ENCODE results near the gene SOHLH1.

The SOHLH1 gene

GRCh38 chr9:135695036-135695435, 4.2 kb downstream of the SOHLH1 start:
- no peaks in the 10 kb centered on the region for H3K79me2 ChIP-seq (ENCODE audit: insufficient read depth, low read length)

GRCh38 chr9:135694414-135694813, 4.9 kb downstream of the SOHLH1 start:
- Histone ChIP-seq H3K27me3 (ENCODE audit: insufficient read depth, low read length) (no peaks in the 10 kb centered on the region), H3K9me2 (ENCODE audit: low read depth, low read length) (no peaks in the 10 kb centered on the region), H4K20me1 (ENCODE audit: insufficient read depth, low read length) (no peaks in the 10 kb centered on the region), H3K27ac (ENCODE audit: low read depth, low read length, poor library complexity, severe bottlenecking) (no peak overlapping the region), H3F3A (ENCODE audit: insufficient read depth, low read length) (no peaks in the 10 kb centered on the region), H3K4me3 (ENCODE audit: low read depth, low read length, poor library complexity, severe bottlenecking) (no peak overlapping the region), H3K36me3 (ENCODE audit: insufficient read depth, low read length) (no peaks in the 10 kb centered on the region), H3K79me2 (ENCODE audit: insufficient read depth, low read length) (no peaks in the 10 kb centered on the region), H3K9me3 (ENCODE audit: low read length) (no peaks in the 10 kb centered on the region), H3K4me2 (ENCODE audit: low read length) (no peak overlapping the region), H3K4me1 (ENCODE audit: insufficient read depth, low read length, severe bottlenecking) (no peaks in the 10 kb centered on the region), H3K9ac (ENCODE audit: low read length) (no peak overlapping the region), H2AFZ (ENCODE audit: low read length) (no peak overlapping the region)
- TF ChIP-seq CTCF (IDR thresholded peaks at IDR 0.05; ENCODE audit: low read length) (no peak), EZH2 (IDR thresholded peaks at IDR 0.05; ENCODE audit: borderline replicate concordance, low read length) (no peak)

More at GRCh38 chr9:135695036-135695435, 4.2 kb downstream of the SOHLH1 start:
- Histone ChIP-seq H3K27ac (ENCODE audit: low read depth, low read length, poor library complexity, severe bottlenecking) (no peak overlapping the region), H3K36me3 (ENCODE audit: insufficient read depth, low read length) (no peaks in the 10 kb centered on the region), H2AFZ (ENCODE audit: low read length) (no peak overlapping the region), H3K4me3 (ENCODE audit: low read depth, low read length, poor library complexity, severe bottlenecking) (no peak overlapping the region), H3K27me3 (ENCODE audit: insufficient read depth, low read length) (no peaks in the 10 kb centered on the region), H3K9ac (ENCODE audit: low read length) (no peak overlapping the region), H3K9me2 (ENCODE audit: low read depth, low read length) (no peaks in the 10 kb centered on the region), H3K4me2 (ENCODE audit: low read length) (no peak overlapping the region), H3K9me3 (ENCODE audit: low read length) (no peaks in the 10 kb centered on the region), H4K20me1 (ENCODE audit: insufficient read depth, low read length) (no peaks in the 10 kb centered on the region), H3F3A (ENCODE audit: insufficient read depth, low read length) (no peaks in the 10 kb centered on the region), H3K4me1 (ENCODE audit: insufficient read depth, low read length, severe bottlenecking) (no peaks in the 10 kb centered on the region)
- no peak for TF ChIP-seq CTCF (IDR thresholded peaks at IDR 0.05; ENCODE audit: low read length)
- TF ChIP-seq EZH2 (IDR thresholded peaks at IDR 0.05; ENCODE audit: borderline replicate concordance, low read length): no peak

- H3K4me3 ChIP-seq (ENCODE audit: low read depth, low read length, poor library complexity, severe bottlenecking): no peak overlapping the region
- TF ChIP-seq CTCF (IDR thresholded peaks at IDR 0.05; ENCODE audit: low read length) (no peak), EZH2 (IDR thresholded peaks at IDR 0.05; ENCODE audit: borderline replicate concordance, low read length) (no peak)
Observed at GRCh38 chr9:135693771-135694170, 5.5 kb downstream of the SOHLH1 start.

More at GRCh38 chr9:135693771-135694170, 5.5 kb downstream of the SOHLH1 start:
- Histone ChIP-seq H3F3A (ENCODE audit: insufficient read depth, low read length) (no peaks in the 10 kb centered on the region), H3K79me2 (ENCODE audit: insufficient read depth, low read length) (no peaks in the 10 kb centered on the region), H3K27ac (ENCODE audit: low read depth, low read length, poor library complexity, severe bottlenecking) (no peak overlapping the region), H3K27me3 (ENCODE audit: insufficient read depth, low read length) (no peaks in the 10 kb centered on the region), H2AFZ (ENCODE audit: low read length) (no peak overlapping the region), H3K36me3 (ENCODE audit: insufficient read depth, low read length) (no peaks in the 10 kb centered on the region), H3K9me3 (ENCODE audit: low read length) (no peaks in the 10 kb centered on the region), H3K4me1 (ENCODE audit: insufficient read depth, low read length, severe bottlenecking) (no peaks in the 10 kb centered on the region), H3K9ac (ENCODE audit: low read length) (no peak overlapping the region), H3K4me2 (ENCODE audit: low read length) (no peak overlapping the region), H4K20me1 (ENCODE audit: insufficient read depth, low read length) (no peaks in the 10 kb centered on the region), H3K9me2 (ENCODE audit: low read depth, low read length) (no peaks in the 10 kb centered on the region)

Data from OCI-LY1 (cell line).